ENCODE measurements around the gene OR52J3. TPM values are rescaled to one million over a fixed set of nuclear protein-coding genes. Genes with fewer than 3 reads are reported as not detected.

The OR52J3 gene
- total and polyA plus RNA-seq, 2 donors (not counting 1 experiment from before 2014, with no cell fraction given) = not detected

DNA sequence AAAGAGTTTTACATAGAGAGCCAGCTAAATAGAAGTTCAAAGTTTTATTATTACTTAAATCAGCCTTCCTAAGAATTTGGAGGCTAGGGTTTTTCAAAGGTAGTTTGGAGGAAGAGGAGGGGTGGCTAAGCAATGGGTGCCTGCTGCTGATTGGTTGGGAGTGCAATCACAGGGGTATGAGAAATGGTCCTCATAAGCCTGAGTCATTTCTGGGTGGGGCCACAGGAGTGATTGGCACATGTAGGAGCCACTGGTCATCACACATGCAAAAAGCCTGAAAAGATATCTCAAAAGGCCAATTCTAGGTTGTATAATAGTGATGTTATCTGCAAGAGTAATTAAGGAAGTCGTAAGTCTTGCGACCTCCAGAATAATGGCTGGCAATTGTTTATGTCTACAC lies 38.8 kb upstream of the OR52J3 start:
- peaks cover 9% of the 10 kb centered on the region for H3K27me3 Mint-ChIP-seq
- Histone ChIP-seq H3K4me2 (replicated peaks; ENCODE audit: low read depth, low read length, poor library complexity, severe bottlenecking) (no peak overlapping the region), H3K36me3 (replicated peaks in 1 of 2; ENCODE audit: control extremely low read depth in 1 of 2, control insufficient read depth in 1 of 2, extremely low read depth in 1 of 2, insufficient read depth in 2 of 2, low read length in 1 of 2) (no peaks in the 10 kb centered on the region), H2AFZ (ENCODE audit: insufficient read depth, low read depth, low read length, poor library complexity, severe bottlenecking) (no peak overlapping the region), H3K79me2 (ENCODE audit: control insufficient read depth, insufficient read depth, low read length) (no peaks in the 10 kb centered on the region), H3K4me3 (ENCODE audit: control extremely low read depth in 1 of 5, extremely low read depth in 1 of 5, insufficient read depth in 1 of 5, low read depth in 2 of 5, low read length in 4 of 5) (no peak overlapping the region), H3K27ac (ENCODE audit: low read length in 2 of 2) (no peak overlapping the region), H3K9ac (ENCODE audit: low read length) (no peak overlapping the region), H3K4me1 (ENCODE audit: control insufficient read depth in 2 of 2, insufficient read depth in 2 of 2, low read length in 2 of 2) (no peaks in the 10 kb centered on the region), H4K20me1 (ENCODE audit: control insufficient read depth, insufficient read depth, low read length, poor library complexity, severe bottlenecking) (no peaks in the 10 kb centered on the region), H3K27me3 (replicated peaks in 1 of 4; ENCODE audit: control extremely low read depth in 1 of 4, control insufficient read depth in 3 of 4, insufficient read depth in 4 of 4, low read length in 3 of 4) (no peaks in the 10 kb centered on the region), H3K9me3 (ENCODE audit: control extremely low read depth in 1 of 3, control insufficient read depth in 2 of 3, insufficient read depth in 1 of 3, low read length in 2 of 3) (no peaks in the 10 kb centered on the region)
- no peaks in the 10 kb centered on the region for H3K9me3 Mint-ChIP-seq (ENCODE audit: insufficient read depth)
- POLR2A ChIA-PET = no interaction called here
- CTCF ChIA-PET = interaction anchor here (0.9 kb wide), 1 partner anchor 84 kb away, joined by 3 read pairs; the partner anchor contains the start of gene OR51G1
- TF ChIP-seq EZH2 (IDR thresholded peaks at IDR 0.05; ENCODE audit: borderline replicate concordance, insufficient read depth, low read depth, low read length, poor library complexity, severe bottlenecking) = no peak
- TF ChIP-seq, protein P1, sequence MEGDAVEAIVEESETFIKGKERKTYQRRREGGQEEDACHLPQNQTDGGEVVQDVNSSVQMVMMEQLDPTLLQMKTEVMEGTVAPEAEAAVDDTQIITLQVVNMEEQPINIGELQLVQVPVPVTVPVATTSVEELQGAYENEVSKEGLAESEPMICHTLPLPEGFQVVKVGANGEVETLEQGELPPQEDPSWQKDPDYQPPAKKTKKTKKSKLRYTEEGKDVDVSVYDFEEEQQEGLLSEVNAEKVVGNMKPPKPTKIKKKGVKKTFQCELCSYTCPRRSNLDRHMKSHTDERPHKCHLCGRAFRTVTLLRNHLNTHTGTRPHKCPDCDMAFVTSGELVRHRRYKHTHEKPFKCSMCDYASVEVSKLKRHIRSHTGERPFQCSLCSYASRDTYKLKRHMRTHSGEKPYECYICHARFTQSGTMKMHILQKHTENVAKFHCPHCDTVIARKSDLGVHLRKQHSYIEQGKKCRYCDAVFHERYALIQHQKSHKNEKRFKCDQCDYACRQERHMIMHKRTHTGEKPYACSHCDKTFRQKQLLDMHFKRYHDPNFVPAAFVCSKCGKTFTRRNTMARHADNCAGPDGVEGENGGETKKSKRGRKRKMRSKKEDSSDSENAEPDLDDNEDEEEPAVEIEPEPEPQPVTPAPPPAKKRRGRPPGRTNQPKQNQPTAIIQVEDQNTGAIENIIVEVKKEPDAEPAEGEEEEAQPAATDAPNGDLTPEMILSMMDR (IDR thresholded peaks at IDR 0.05) = no peak
- no peak for DNase-seq
- H3K4me1 Mint-ChIP-seq = no peaks in the 10 kb centered on the region
- no peak overlapping the region for H3K27ac Mint-ChIP-seq
- intact Hi-C loops (cut with micrococcal nuclease) = no loop called here
- WGBS (ENCODE audit: insufficient coverage) = no CpG with 5 or more reads among the region's 2 CpGs
- no peak for ATAC-seq (ENCODE audit: low read depth)
- no peak overlapping the region for H3K4me3 Mint-ChIP-seq

DNA sequence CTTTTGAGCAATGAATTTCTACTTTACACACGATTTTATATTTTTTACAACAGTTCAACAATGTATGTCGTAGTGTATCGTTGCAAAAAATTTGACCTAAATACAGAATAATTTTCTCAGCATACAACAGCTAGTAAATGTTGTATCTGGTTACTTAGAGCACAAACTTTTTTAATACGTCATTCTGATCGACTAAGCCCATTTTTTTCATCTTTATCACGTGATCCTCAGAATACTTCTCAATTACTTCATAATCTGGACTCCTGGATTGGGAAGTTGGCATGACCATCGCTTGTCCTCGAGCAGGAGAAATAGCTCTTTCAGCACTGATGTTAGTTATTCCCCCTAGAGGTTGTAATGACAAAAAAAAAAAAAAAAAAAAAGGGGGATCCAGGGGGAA lies 35.1 kb upstream of the OR52J3 start:
- Mint-ChIP-seq H3K9me3 (ENCODE audit: insufficient read depth) (no peaks in the 10 kb centered on the region), H3K27me3 (no peaks in the 10 kb centered on the region), H3K4me1 (no peaks in the 10 kb centered on the region), H3K4me3 (no peak overlapping the region), H3K27ac (no peak overlapping the region)
- no peak for DNase-seq
- ATAC-seq (ENCODE audit: low read depth) = no peak
- H3K4me2 ChIP-seq (replicated peaks; ENCODE audit: low read depth, low read length, poor library complexity, severe bottlenecking) = no peak overlapping the region
- ChIA-PET POLR2A (no interaction called here), CTCF (no interaction called here)
- no peak overlapping the region for H2AFZ ChIP-seq (ENCODE audit: insufficient read depth, low read depth, low read length, poor library complexity, severe bottlenecking)
- H3K4me3 ChIP-seq (ENCODE audit: control extremely low read depth in 1 of 5, extremely low read depth in 1 of 5, insufficient read depth in 1 of 5, low read depth in 2 of 5, low read length in 4 of 5) = no peak overlapping the region
- intact Hi-C loops (cut with micrococcal nuclease) = no loop called here
- H3K4me1 ChIP-seq (ENCODE audit: control insufficient read depth in 2 of 2, insufficient read depth in 2 of 2, low read length in 2 of 2) = no peaks in the 10 kb centered on the region
- no peaks in the 10 kb centered on the region for H3K36me3 ChIP-seq (replicated peaks in 1 of 2; ENCODE audit: control extremely low read depth in 1 of 2, control insufficient read depth in 1 of 2, extremely low read depth in 1 of 2, insufficient read depth in 2 of 2, low read length in 1 of 2)
- H4K20me1 ChIP-seq (ENCODE audit: control insufficient read depth, insufficient read depth, low read length, poor library complexity, severe bottlenecking) = no peaks in the 10 kb centered on the region
- WGBS (ENCODE audit: insufficient coverage) = 83% methylated on average over 1 of the region's 8 CpGs
- no peak overlapping the region for H3K9ac ChIP-seq (ENCODE audit: low read length)
- H3K27me3 ChIP-seq (replicated peaks in 1 of 4; ENCODE audit: control extremely low read depth in 1 of 4, control insufficient read depth in 3 of 4, insufficient read depth in 4 of 4, low read length in 3 of 4) = no peaks in the 10 kb centered on the region
- TF ChIP-seq, protein P1 (IDR thresholded peaks at IDR 0.05) = no peak
- no peak for TF ChIP-seq EZH2 (IDR thresholded peaks at IDR 0.05; ENCODE audit: borderline replicate concordance, insufficient read depth, low read depth, low read length, poor library complexity, severe bottlenecking)
- no peak overlapping the region for H3K27ac ChIP-seq (ENCODE audit: low read length in 2 of 2)
- H3K9me3 ChIP-seq (ENCODE audit: control extremely low read depth in 1 of 3, control insufficient read depth in 2 of 3, insufficient read depth in 1 of 3, low read length in 2 of 3) = no peaks in the 10 kb centered on the region
- H3K79me2 ChIP-seq (ENCODE audit: control insufficient read depth, insufficient read depth, low read length) = no peaks in the 10 kb centered on the region

All from B cell (primary cell).